ENCODE data around the gene POLR2I.

GRCh38 chr19:36111200-36111539 is 3.5 kb downstream of the POLR2I start:
- TF ChIP-seq, protein P1, sequence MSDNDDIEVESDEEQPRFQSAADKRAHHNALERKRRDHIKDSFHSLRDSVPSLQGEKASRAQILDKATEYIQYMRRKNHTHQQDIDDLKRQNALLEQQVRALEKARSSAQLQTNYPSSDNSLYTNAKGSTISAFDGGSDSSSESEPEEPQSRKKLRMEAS (IDR thresholded peaks at IDR 0.05; ENCODE audit: insufficient read depth, insufficient read length), result no peak
- TF ChIP-seq, protein P2, sequence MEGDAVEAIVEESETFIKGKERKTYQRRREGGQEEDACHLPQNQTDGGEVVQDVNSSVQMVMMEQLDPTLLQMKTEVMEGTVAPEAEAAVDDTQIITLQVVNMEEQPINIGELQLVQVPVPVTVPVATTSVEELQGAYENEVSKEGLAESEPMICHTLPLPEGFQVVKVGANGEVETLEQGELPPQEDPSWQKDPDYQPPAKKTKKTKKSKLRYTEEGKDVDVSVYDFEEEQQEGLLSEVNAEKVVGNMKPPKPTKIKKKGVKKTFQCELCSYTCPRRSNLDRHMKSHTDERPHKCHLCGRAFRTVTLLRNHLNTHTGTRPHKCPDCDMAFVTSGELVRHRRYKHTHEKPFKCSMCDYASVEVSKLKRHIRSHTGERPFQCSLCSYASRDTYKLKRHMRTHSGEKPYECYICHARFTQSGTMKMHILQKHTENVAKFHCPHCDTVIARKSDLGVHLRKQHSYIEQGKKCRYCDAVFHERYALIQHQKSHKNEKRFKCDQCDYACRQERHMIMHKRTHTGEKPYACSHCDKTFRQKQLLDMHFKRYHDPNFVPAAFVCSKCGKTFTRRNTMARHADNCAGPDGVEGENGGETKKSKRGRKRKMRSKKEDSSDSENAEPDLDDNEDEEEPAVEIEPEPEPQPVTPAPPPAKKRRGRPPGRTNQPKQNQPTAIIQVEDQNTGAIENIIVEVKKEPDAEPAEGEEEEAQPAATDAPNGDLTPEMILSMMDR (IDR thresholded peaks at IDR 0.05; ENCODE audit: extremely low read depth in 1 of 2, insufficient read depth in 1 of 2, low read depth in 1 of 2, low read length in 2 of 2), result no peak
- TF ChIP-seq POLR2AphosphoS5 (IDR thresholded peaks at IDR 0.05; ENCODE audit: insufficient read depth, low read depth, low read length) (no peak), POLR2A (IDR thresholded peaks at IDR 0.05; ENCODE audit: low read depth, low read length) (no peak), EZH2 (IDR thresholded peaks at IDR 0.05; ENCODE audit: borderline replicate concordance, low read depth, low read length, severe bottlenecking) (no peak), JUN (IDR thresholded peaks at IDR 0.05; ENCODE audit: borderline replicate concordance, insufficient read depth, insufficient read length, low read depth) (no peak)
